ENCODE results near the gene CREG2. TPM values are rescaled to one million over a fixed set of nuclear protein-coding genes. Genes with fewer than 3 reads are reported as not detected.

CREG2 gene
- total RNA-seq, 1 donor from 2014 or later = 23.6 TPM

- H3K27me3 Mint-ChIP-seq (ENCODE audit: unreplicated experiment) = no peaks in the 10 kb centered on the region
- no peaks in the 10 kb centered on the region for H3K9me3 Mint-ChIP-seq (ENCODE audit: unreplicated experiment)
- peaks cover 31% of the 10 kb centered on the region for H3K4me1 Mint-ChIP-seq (ENCODE audit: unreplicated experiment)
- DNase-seq (ENCODE audit: low spot score) = no peak
- peak overlapping the region; percentile 93 for H3K4me3 Mint-ChIP-seq (ENCODE audit: unreplicated experiment)
- H3K27ac Mint-ChIP-seq (ENCODE audit: unreplicated experiment) = no peak overlapping the region
- TF ChIP-seq CTCF (IDR thresholded peaks at IDR 0.05; ENCODE audit: unreplicated experiment) = no peak
- H3K36me3 Mint-ChIP-seq (ENCODE audit: low read depth, unreplicated experiment) = peaks cover 5% of the 10 kb centered on the region
Observed at GRCh38 chr2:101307503-101307902, 79.8 kb downstream of the CREG2 start.

GRCh38 chr2:101306410-101306809 lies 80.9 kb downstream of the CREG2 start:
- H3K9me3 Mint-ChIP-seq (ENCODE audit: unreplicated experiment) = no peaks in the 10 kb centered on the region
- H3K36me3 Mint-ChIP-seq (ENCODE audit: low read depth, unreplicated experiment) = peaks cover 5% of the 10 kb centered on the region
- no peaks in the 10 kb centered on the region for H3K27me3 Mint-ChIP-seq (ENCODE audit: unreplicated experiment)
- H3K4me1 Mint-ChIP-seq (ENCODE audit: unreplicated experiment) = peaks cover 31% of the 10 kb centered on the region
- H3K27ac Mint-ChIP-seq (ENCODE audit: unreplicated experiment) = no peak overlapping the region
- peak overlapping the region; percentile 93 for H3K4me3 Mint-ChIP-seq (ENCODE audit: unreplicated experiment)
- TF ChIP-seq CTCF (IDR thresholded peaks at IDR 0.05; ENCODE audit: unreplicated experiment) = no peak
- DNase-seq (ENCODE audit: low spot score) = no peak

GRCh38 chr2:101305492-101306078 lies 81.7 kb downstream of the CREG2 start:
- H3K27ac Mint-ChIP-seq (ENCODE audit: unreplicated experiment) = no peak overlapping the region
- no peak for TF ChIP-seq CTCF (IDR thresholded peaks at IDR 0.05; ENCODE audit: unreplicated experiment)

GRCh38 chr2:101305035-101305434 lies 82.3 kb downstream of the CREG2 start:
- DNase-seq (ENCODE audit: low spot score) = no peak
- no peak overlapping the region for H3K27ac Mint-ChIP-seq (ENCODE audit: unreplicated experiment)
- TF ChIP-seq CTCF (IDR thresholded peaks at IDR 0.05; ENCODE audit: unreplicated experiment) = no peak
- peaks cover 31% of the 10 kb centered on the region for H3K4me1 Mint-ChIP-seq (ENCODE audit: unreplicated experiment)
- peaks cover 5% of the 10 kb centered on the region for H3K36me3 Mint-ChIP-seq (ENCODE audit: low read depth, unreplicated experiment)
- no peak overlapping the region for H3K4me3 Mint-ChIP-seq (ENCODE audit: unreplicated experiment)
- no peaks in the 10 kb centered on the region for H3K9me3 Mint-ChIP-seq (ENCODE audit: unreplicated experiment)
- H3K27me3 Mint-ChIP-seq (ENCODE audit: unreplicated experiment) = no peaks in the 10 kb centered on the region

More at GRCh38 chr2:101305492-101306078, 81.7 kb downstream of the CREG2 start:
- Mint-ChIP-seq H3K9me3 (ENCODE audit: unreplicated experiment) (no peaks in the 10 kb centered on the region), H3K36me3 (ENCODE audit: low read depth, unreplicated experiment) (peaks cover 5% of the 10 kb centered on the region), H3K27me3 (ENCODE audit: unreplicated experiment) (no peaks in the 10 kb centered on the region), H3K4me1 (ENCODE audit: unreplicated experiment) (peaks cover 31% of the 10 kb centered on the region), H3K4me3 (ENCODE audit: unreplicated experiment) (peak overlapping the region; percentile 93)
- no peak for DNase-seq (ENCODE audit: low spot score)

GRCh38 chr2:101303688-101304087 lies 83.6 kb downstream of the CREG2 start:
- TF ChIP-seq CTCF (IDR thresholded peaks at IDR 0.05; ENCODE audit: unreplicated experiment) = no peak

More at GRCh38 chr2:101303688-101304087, 83.6 kb downstream of the CREG2 start:
- Mint-ChIP-seq H3K27ac (ENCODE audit: unreplicated experiment) (no peak overlapping the region), H3K9me3 (ENCODE audit: unreplicated experiment) (no peaks in the 10 kb centered on the region), H3K36me3 (ENCODE audit: low read depth, unreplicated experiment) (peaks cover 5% of the 10 kb centered on the region), H3K4me1 (ENCODE audit: unreplicated experiment) (peaks cover 29% of the 10 kb centered on the region), H3K4me3 (ENCODE audit: unreplicated experiment) (no peak overlapping the region), H3K27me3 (ENCODE audit: unreplicated experiment) (no peaks in the 10 kb centered on the region)
- no peak for DNase-seq (ENCODE audit: low spot score)
